VCaP (cell line): Measurements from ENCODE around the gene CACNA2D1.

Source experiments
- H3K27ac ChIP-seq: fragments of 450-650 bp; 2 replicates; pipeline ENCODE4 v1.5.1; 2017
- CTCF ChIP-seq: fragments of 450-650 bp; conservative IDR thresholded peaks from 2 replicates; pipeline ENCODE4 v1.5.1; 2017; ENCODE audit warnings: mild to moderate bottlenecking, moderate library complexity

CACNA2D1 gene

GRCh38 chr7:81925530-81925929 lies 518.0 kb downstream of the CACNA2D1 start:
- H3K27ac ChIP-seq, result no peak overlapping the region
- TF ChIP-seq CTCF, result no peak

GRCh38 chr7:81924494-81924893 lies 519.1 kb downstream of the CACNA2D1 start:
- H3K27ac ChIP-seq, result no peak overlapping the region
- TF ChIP-seq CTCF, result no peak

GRCh38 chr7:81919494-81919893 lies 524.1 kb downstream of the CACNA2D1 start:
- no peak for TF ChIP-seq CTCF
- no peak overlapping the region for H3K27ac ChIP-seq

GRCh38 chr7:81908220-81908619 lies 535.4 kb downstream of the CACNA2D1 start:
- no peak overlapping the region for H3K27ac ChIP-seq
- TF ChIP-seq CTCF, result no peak

GRCh38 chr7:81903115-81903514 lies 540.5 kb downstream of the CACNA2D1 start:
- TF ChIP-seq CTCF, result no peak
- H3K27ac ChIP-seq, result no peak overlapping the region

GRCh38 chr7:81902536-81902935 lies 541.0 kb downstream of the CACNA2D1 start:
- no peak overlapping the region for H3K27ac ChIP-seq
- TF ChIP-seq CTCF, result no peak
